A549 treated with Mapracorat at 1 μM for 4 hours (cell line): ENCODE data around the gene NUDT1. TPM values are rescaled to one million over a fixed set of nuclear protein-coding genes. Genes with fewer than 3 reads are reported as not detected.

Experiments used
- total RNA-seq: library from RNA; stranded (reverse); fragments of 200-300 nt; extraction: Qiagen RNA extraction; gene quantifications from 5 replicates; pipeline ENCODE4 v1.2.3, GENCODE V29; 2022

Gene NUDT1
- total RNA-seq, result 88.2 to 109 TPM (median 102 TPM) in 5 replicates

GRCh38 chr7:2241580-2242540 lies at the start of gene NUDT1, which contains the start of gene MRM2:
Gene NUDT1, plus strand, starts transcription at chr7:2242226. Its CDS starts 2,349 bp downstream, at chr7:2244575.
Gene MRM2, minus strand, starts transcription at chr7:2242205. Its CDS starts 36 bp downstream, at chr7:2242169.

DNA sequence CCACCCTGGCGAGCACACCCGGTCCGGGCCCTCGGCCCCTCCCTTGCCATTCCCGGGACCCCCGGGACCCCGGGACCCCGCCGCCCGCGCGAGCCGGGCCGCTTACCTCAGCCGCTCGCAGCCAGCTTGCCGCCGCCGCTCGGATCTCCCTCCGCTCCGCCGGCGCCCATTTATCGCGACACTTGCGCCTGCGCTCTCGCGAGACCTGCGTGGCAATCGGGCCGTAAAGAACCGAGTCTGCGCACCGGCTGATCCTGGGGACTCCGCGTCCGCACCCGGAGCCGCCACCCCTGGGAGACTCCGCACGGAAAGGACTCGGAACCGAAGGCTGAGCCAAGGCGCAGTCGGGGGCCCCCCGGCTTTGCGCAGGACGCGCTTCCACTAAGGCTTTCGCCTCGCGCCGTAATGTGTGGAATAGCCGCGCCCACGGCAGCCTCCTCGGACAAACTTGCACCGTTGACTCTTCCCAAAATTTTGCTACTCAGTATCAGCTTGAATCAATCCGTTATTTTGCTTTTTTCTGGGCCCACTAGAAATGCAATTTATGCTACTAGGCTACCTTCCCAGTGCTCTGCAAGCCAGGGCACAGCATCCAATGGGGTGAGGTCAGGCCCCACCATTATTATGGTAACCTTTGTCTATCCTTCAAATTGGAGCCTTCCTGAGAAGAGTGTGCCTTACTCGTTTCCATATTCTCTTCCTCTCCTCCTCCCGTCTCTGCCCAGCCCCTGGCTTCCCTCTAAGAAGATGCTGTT lies 9.1 kb upstream of the NUDT1 start, which contains the start of gene MAD1L1:
MAD1L1 (minus strand) TSS at position 180 of the 755 bp plus-strand sequence. CDS start 2,812 bp downstream, outside the sequence.

Other genes with a start within 250 kb of the NUDT1 start
- 16.7 to 27.4 TPM (median 24.5 TPM) in 5 replicates for gene MAD1L1, start 9.3 kb upstream of the NUDT1 start, total RNA-seq
- gene MRM2, start within 50 bp of the NUDT1 start, total RNA-seq, result 47.4 to 56.3 TPM (median 51.6 TPM) in 5 replicates
- 72.2 to 121 TPM (median 116 TPM) in 5 replicates for gene SNX8, start 72.2 kb downstream of the NUDT1 start, total RNA-seq
- 220 to 260 TPM (median 227 TPM) in 5 replicates for gene EIF3B, start 112.6 kb downstream of the NUDT1 start, total RNA-seq
- gene CHST12, start 161.4 kb downstream of the NUDT1 start, total RNA-seq, result 7.9 to 14.0 TPM (median 11.7 TPM) in 5 replicates
- not detected in 5 replicates for gene GRIFIN, start 234.2 kb downstream of the NUDT1 start, total RNA-seq